SU-DHL-6 (cell line): ENCODE measurements around the gene GAB2.

Experiments
- H2AFZ ChIP-seq: fragments of 200-600 bp; sonication (generic); 2 replicates; pipeline ENCODE4 v1.6.1; 2014; ENCODE audit warnings: low read depth, mild to moderate bottlenecking, moderate library complexity, mixed read lengths, antibody characterized with exemption, low read length; ENCODE audit not compliant: severe bottlenecking
- H3F3A ChIP-seq: fragments of 200-600 bp; shearing (Covaris generic); 2 replicates; pipeline ENCODE4 v1.6.0; 2016; ENCODE audit warnings: antibody characterized with exemption, mild to moderate bottlenecking; ENCODE audit not compliant: insufficient read depth
- H3K27ac ChIP-seq: fragments of 200-600 bp; sonication (generic); 2 replicates; pipeline ENCODE4 v1.5.1; 2016; ENCODE audit warnings: low read depth, mild to moderate bottlenecking, low read length, moderate library complexity, mixed read lengths
- H3K27me3 ChIP-seq: fragments of 200-600 bp; sonication (generic), shearing (Covaris generic); 2 replicates; pipeline ENCODE4 v1.6.0; 2014; ENCODE audit warnings: mild to moderate bottlenecking, low read length
- H3K36me3 ChIP-seq: fragments of 200-600 bp; sonication (generic); 2 replicates; pipeline ENCODE4 v1.6.1; 2014; ENCODE audit warnings: mild to moderate bottlenecking, low read length, mixed read lengths
- H3K4me2 ChIP-seq: fragments of 300-600, 200-600 bp; shearing (Covaris generic), sonication (generic); 2 replicates; pipeline ENCODE4 v1.6.0; 2014; ENCODE audit warnings: low read length, low read depth, mild to moderate bottlenecking; ENCODE audit not compliant: poor library complexity, severe bottlenecking
- H3K4me3 ChIP-seq: fragments of 200-600 bp; sonication (generic); 2 replicates; pipeline ENCODE4 v1.5.1; 2014; ENCODE audit warnings: antibody characterized with exemption, low read length, mild to moderate bottlenecking, mixed read lengths; ENCODE audit not compliant: insufficient read depth, poor library complexity, severe bottlenecking
- H3K79me2 ChIP-seq: fragments of 200-600 bp; sonication (generic); 2 replicates; pipeline ENCODE4 v1.6.1; 2014; ENCODE audit warnings: mild to moderate bottlenecking, low read length, moderate library complexity; ENCODE audit not compliant: insufficient read depth
- H3K9ac ChIP-seq: fragments of 200-600 bp; sonication (generic); 2 replicates; pipeline ENCODE4 v1.7.0; 2014; ENCODE audit warnings: mild to moderate bottlenecking, low read length
- H3K9me2 ChIP-seq: fragments of 200-600 bp; sonication (generic); replicated peaks from 2 replicates; pipeline ENCODE4 v1.6.1; 2014; ENCODE audit warnings: low read length; ENCODE audit not compliant: insufficient read depth
- H3K9me3 ChIP-seq: fragments of 200-600 bp; sonication (generic); 2 replicates; pipeline ENCODE4 v1.6.1; 2014; ENCODE audit warnings: low read length, mixed read lengths; ENCODE audit not compliant: insufficient read depth
- H4K20me1 ChIP-seq: fragments of 200-600 bp; sonication (generic); 2 replicates; pipeline ENCODE4 v1.6.1; 2014; ENCODE audit warnings: low read depth, mild to moderate bottlenecking, antibody characterized with exemption, low read length, moderate library complexity, mixed read lengths
- CTCF ChIP-seq: fragments of 200-600 bp; sonication (generic); IDR thresholded peaks from one replicate; pipeline ENCODE4 v1.5.1; 2017; ENCODE audit warnings: antibody characterized with exemption, mild to moderate bottlenecking, low read length, moderate library complexity; ENCODE audit not compliant: insufficient read depth, poor library complexity, severe bottlenecking
- EZH2phosphoT487 ChIP-seq: fragments of 200-600 bp; sonication (generic), shearing (Covaris generic); conservative IDR thresholded peaks from 2 replicates; pipeline ENCODE4 v1.6.1; 2018; ENCODE audit warnings: mild to moderate bottlenecking, antibody characterized with exemption, low read length, moderate library complexity, mixed read lengths

The GAB2 gene

GRCh38 chr11:78453140-78453935, 35.7 kb upstream of the GAB2 start:
- Histone ChIP-seq H3K4me3 (no peak overlapping the region), H3F3A (no peaks in the 10 kb centered on the region), H3K4me2 (no peak overlapping the region), H3K9me3 (no peaks in the 10 kb centered on the region), H2AFZ (no peak overlapping the region), H3K36me3 (0 out of 2 replicates have a peak, but pooled peaks cover 10% of the 10 kb centered on the region), H4K20me1 (no peaks in the 10 kb centered on the region), H3K27ac (no peak overlapping the region), H3K9ac (no peak overlapping the region), H3K27me3 (no peaks in the 10 kb centered on the region), H3K9me2 (no peaks in the 10 kb centered on the region), H3K79me2 (no peaks in the 10 kb centered on the region)
- TF ChIP-seq CTCF: no peak
- no peak for TF ChIP-seq EZH2phosphoT487

GRCh38 chr11:78451371-78452150, 33.9 kb upstream of the GAB2 start:
- 0 out of 2 replicates have a peak, but pooled peaks cover 4% of the 10 kb centered on the region for H3F3A ChIP-seq
- no peak overlapping the region for H3K27ac ChIP-seq
- H3K4me2 ChIP-seq: no peak overlapping the region

GRCh38 chr11:78450866-78451265, 33.2 kb upstream of the GAB2 start:
- H3K79me2 ChIP-seq: no peaks in the 10 kb centered on the region
- H3K36me3 ChIP-seq: 0 out of 2 replicates have a peak, but pooled peaks cover 5% of the 10 kb centered on the region
- no peak overlapping the region for H3K4me2 ChIP-seq
- H3K27ac ChIP-seq: no peak overlapping the region
- H3K9ac ChIP-seq: no peak overlapping the region
- no peak overlapping the region for H2AFZ ChIP-seq
- no peaks in the 10 kb centered on the region for H4K20me1 ChIP-seq
- no peak overlapping the region for H3K4me3 ChIP-seq
- no peaks in the 10 kb centered on the region for H3K27me3 ChIP-seq
- 0 out of 2 replicates have a peak, but pooled peaks cover 4% of the 10 kb centered on the region for H3F3A ChIP-seq
- H3K9me2 ChIP-seq: no peaks in the 10 kb centered on the region
- TF ChIP-seq CTCF (no peak), EZH2phosphoT487 (no peak)
- H3K9me3 ChIP-seq: no peaks in the 10 kb centered on the region

More at GRCh38 chr11:78451371-78452150, 33.9 kb upstream of the GAB2 start:
- H4K20me1 ChIP-seq: no peaks in the 10 kb centered on the region
- H3K4me3 ChIP-seq: no peak overlapping the region
- H3K9me3 ChIP-seq: no peaks in the 10 kb centered on the region
- no peaks in the 10 kb centered on the region for H3K27me3 ChIP-seq
- TF ChIP-seq EZH2phosphoT487: no peak
- TF ChIP-seq CTCF: no peak
- H3K9me2 ChIP-seq: no peaks in the 10 kb centered on the region
- H3K79me2 ChIP-seq: no peaks in the 10 kb centered on the region
- no peak overlapping the region for H2AFZ ChIP-seq
- no peak overlapping the region for H3K9ac ChIP-seq
- 0 out of 2 replicates have a peak, but pooled peaks cover 5% of the 10 kb centered on the region for H3K36me3 ChIP-seq
